AG09309 (cell line): ENCODE measurements around the gene CYB561D2.
A peak's percentile ranks its signal among the peaks of the same experiment; 100 is the strongest.

ENCODE experiments used
- DNase-seq: peaks from one replicate; pipeline ENCODE4 v3.0.0-alpha.2; 2010; ENCODE audit warnings: low read depth
- H3K4me3 ChIP-seq: 2 replicates; pipeline ENCODE4 v1.5.1; 2011; ENCODE audit warnings: mild to moderate bottlenecking, low read depth, low read length, moderate library complexity; ENCODE audit not compliant: control insufficient read depth
- TF ChIP-seq, protein P1 (sequence below): IDR thresholded peaks from 2 replicates; pipeline ENCODE4 v1.5.1; 2011; ENCODE audit warnings: mild to moderate bottlenecking, low read depth, low read length, inconsistent platforms; ENCODE audit not compliant: insufficient read depth, control insufficient read depth; ENCODE audit errors: missing control alignments

The CYB561D2 gene

DNA sequence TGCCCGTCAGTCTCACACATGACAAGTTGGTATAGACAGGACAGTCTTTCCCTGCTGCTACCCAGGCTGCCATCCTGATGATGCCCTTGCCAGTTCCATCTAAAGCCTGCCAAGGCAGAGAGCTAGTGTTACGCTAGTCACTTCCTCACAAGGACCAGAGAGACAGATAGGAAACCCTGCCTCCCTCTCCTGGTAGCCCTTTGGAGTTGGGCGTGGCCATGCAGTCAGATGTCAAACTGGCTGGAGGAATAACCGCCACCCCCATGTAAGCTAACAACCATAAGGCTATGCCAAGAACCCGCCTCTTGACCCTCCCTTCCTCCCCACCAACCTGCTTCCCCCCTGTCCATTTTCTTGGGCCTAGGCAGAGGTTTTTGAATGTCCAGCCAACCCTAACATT is 5.9 kb downstream of the CYB561D2 start:
- DNase-seq: no peak
- peak overlapping the region; percentile 64 for H3K4me3 ChIP-seq
- TF ChIP-seq, protein P1, sequence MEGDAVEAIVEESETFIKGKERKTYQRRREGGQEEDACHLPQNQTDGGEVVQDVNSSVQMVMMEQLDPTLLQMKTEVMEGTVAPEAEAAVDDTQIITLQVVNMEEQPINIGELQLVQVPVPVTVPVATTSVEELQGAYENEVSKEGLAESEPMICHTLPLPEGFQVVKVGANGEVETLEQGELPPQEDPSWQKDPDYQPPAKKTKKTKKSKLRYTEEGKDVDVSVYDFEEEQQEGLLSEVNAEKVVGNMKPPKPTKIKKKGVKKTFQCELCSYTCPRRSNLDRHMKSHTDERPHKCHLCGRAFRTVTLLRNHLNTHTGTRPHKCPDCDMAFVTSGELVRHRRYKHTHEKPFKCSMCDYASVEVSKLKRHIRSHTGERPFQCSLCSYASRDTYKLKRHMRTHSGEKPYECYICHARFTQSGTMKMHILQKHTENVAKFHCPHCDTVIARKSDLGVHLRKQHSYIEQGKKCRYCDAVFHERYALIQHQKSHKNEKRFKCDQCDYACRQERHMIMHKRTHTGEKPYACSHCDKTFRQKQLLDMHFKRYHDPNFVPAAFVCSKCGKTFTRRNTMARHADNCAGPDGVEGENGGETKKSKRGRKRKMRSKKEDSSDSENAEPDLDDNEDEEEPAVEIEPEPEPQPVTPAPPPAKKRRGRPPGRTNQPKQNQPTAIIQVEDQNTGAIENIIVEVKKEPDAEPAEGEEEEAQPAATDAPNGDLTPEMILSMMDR: no peak

DNA sequence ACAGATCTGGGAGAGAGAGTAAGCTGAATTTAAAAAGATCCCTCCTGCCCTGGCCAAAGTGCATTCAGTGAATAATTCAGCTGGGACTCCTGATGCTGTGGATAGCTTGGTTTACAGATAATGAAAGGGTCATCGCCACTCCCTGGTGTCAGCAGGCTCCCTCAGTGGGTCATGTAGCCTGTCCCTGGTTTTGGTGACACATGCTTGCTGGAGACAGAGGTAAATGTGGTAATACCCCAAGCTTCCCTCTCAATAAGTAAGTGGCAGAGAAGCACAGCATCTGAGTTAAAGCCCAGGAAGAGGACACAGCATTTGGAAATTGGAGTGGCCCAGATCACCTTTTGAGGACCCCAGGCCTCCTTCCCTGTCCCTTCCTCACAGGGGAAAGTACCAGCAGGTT is 6.8 kb downstream of the CYB561D2 start:
- peak overlapping the region; percentile 64 for H3K4me3 ChIP-seq
- no peak for DNase-seq
- TF ChIP-seq, protein P1: no peak

DNA sequence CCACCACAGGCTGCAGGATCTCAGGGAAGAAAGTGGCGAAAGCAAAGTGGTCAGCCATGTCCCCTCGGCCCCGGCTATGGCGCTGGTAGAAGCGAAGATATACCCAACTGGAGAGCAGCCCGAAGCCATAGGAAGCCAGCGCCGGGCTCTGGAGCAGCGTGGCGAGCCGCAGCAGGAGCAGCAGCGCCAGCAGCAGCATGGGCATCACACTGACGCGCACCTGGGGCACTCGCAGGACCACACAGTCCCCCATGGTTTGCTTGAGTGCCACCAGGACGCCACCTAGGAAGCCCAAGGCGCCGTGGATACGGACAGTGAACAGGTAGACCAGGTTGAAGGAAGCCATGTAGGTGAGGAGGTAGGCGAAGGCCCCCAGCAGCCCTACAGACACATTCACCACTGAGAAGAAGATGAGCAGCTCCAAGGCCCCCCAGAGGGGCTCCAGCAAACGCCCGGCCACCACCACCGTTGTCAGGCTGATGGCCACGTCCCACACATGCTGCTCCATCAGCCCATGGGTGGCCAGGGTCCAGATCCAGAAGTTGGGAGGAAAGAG is 7.8 kb downstream of the CYB561D2 start:
- DNase-seq: no peak
- peak overlapping the region; percentile 64 for H3K4me3 ChIP-seq
- TF ChIP-seq, protein P1: no peak

DNA sequence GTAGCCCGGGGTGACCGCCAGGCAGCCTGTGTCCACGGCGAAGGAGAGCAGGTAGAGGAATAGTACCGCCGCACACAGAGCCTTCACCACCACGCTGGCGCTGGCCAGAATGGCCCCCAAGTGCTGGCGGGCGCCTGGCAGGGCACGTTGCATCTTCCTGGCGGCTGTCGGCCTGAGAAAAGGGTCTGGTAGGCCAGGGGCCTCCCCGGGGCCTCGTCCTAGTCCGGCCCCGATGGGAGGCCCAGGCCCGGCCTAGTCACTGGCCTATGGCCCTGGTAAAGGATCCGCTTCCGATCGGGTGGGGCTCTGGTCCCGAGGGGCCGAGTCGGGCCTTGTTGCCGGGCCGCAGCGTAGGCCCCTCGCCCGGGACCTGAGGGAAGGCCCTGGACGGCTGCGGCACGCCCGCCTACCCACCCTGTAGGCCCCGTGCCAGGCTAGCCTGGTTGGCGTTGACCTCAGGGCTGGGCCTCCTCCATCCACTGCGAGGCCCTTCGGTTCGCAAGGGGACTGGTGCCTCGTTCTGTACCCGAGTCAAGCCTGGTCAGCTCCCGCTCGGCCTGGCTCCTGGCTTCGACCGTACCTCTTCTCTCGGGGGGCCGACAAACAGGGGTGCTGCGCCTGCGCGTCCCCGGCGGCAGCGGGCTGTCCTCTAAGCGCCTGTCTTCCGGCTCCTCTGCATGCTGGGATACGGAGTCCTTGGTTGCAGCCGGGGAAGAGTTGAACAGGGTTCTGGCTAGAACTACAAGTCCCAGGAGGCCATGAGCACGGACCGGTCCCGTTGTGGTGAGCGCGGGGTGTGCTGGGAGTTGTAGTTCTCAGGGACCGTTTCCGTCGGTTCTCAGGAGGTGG is 8.5 kb downstream of the CYB561D2 start, which contains the start of gene TMEM115:
Gene TMEM115, minus strand, starts transcription at position 611 of the 849 bp plus-strand sequence. Its CDS starts 458 bp downstream, at position 153.
- peak; percentile 96 for DNase-seq
- TF ChIP-seq, protein P1: no peak

DNA sequence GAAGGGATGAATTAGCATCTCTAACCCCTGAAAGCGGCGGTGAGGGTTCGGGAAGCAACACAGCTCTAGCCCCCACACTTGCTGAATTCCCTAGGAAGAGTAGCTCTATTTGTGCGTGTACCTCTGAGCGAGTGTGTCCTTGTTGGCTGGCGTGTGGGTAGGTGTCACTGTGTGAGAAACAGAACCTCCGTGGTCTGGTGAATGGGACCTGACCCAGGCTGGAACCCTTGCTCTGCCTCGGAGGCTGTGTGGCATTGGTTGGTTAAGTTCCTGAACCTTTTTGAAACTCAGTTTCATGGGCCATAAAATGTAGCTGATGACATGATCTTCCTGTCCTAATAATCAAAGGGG is 9.1 kb downstream of the CYB561D2 start:
- peak overlapping the region; percentile 8 for H3K4me3 ChIP-seq
- no peak for DNase-seq
- TF ChIP-seq, protein P1: no peak

More for the DNA sequence above, 8.5 kb downstream of the CYB561D2 start, which contains the start of gene TMEM115:
- H3K4me3 ChIP-seq: peak within 1 kb of the TSS; percentile 64

DNA sequence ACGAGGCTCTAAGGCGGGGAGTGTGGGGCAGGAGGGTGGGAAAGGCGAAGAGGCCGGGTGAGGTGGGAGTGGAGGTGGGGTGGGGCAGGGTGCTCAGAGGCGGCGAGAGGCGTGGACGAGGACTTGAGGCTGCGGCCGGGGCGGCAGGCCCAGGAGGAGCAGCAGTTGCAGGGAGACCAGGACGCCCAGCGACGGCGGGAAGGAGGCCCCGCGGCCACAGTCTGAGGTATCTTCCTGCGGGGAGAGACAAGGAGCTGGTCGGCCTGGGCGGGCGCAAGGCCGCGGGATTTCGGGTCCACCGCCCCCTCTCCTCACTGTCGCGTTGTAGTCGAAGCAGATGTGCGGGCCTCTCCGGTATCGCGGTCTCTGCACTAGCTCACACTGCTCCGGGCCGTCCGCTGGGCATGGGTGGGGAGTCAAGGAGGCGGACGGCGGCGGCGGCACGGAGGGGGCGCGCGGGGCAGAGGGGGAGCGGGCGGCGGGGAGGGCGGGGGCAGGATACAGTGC is 14.0 kb downstream of the CYB561D2 start:
- TF ChIP-seq, protein P1: no peak
- DNase-seq: no peak
- H3K4me3 ChIP-seq: peak overlapping the region; percentile 38
